ENCODE data around the gene MYCL. TPM values are rescaled to one million over a fixed set of nuclear protein-coding genes. Genes with fewer than 3 reads are reported as not detected.
A peak's percentile ranks its signal among the peaks of the same experiment; 100 is the strongest.

The MYCL gene
- polyA plus RNA-seq, 2 of the 4 experiments (the other 2 are of a cell fraction), result 0.68 to 1.3 TPM

GRCh38 chr1:39886757-39887231 lies 14.9 kb downstream of the MYCL start:
- Histone ChIP-seq H3K4me1 (peaks cover 5% of the 10 kb centered on the region; the same call in 2 of the 3 replicates), H3K9me3 (no peaks in the 10 kb centered on the region), H3K4me3 (no peak overlapping the region), H3K27ac (no peak overlapping the region), H3K4me2 (no peak overlapping the region)
- FAIRE-seq (no peak), ATAC-seq (no peak), DNase-seq (ENCODE audit: low read depth in 1 of 2, low spot score in 1 of 2) (no peak)
- ChIA-PET CTCF (interaction anchor here (0.7 to 2.2 kb wide), 4 partner anchors 10 to 340 kb away, joined by 3 to 9 read pairs (median 4); partner anchors contain the start of gene MYCL), POLR2A (no interaction called here)
- TF ChIP-seq ZC3H11A (IDR thresholded peaks at IDR 0.05) (no peak), KDM1A (IDR thresholded peaks at IDR 0.05; ENCODE audit: low read depth) (no peak), CTCF (IDR thresholded peaks at IDR 0.05) (no peak), ZFP36 (IDR thresholded peaks at IDR 0.05; ENCODE audit: borderline replicate concordance, partially characterized antibody) (no peak), CBX2 (IDR thresholded peaks at IDR 0.05; ENCODE audit: borderline replicate concordance, low read depth) (no peak), FOSB (CRISPR knock-in tag; IDR thresholded peaks at IDR 0.05) (no peak), HES2 (IDR thresholded peaks at IDR 0.05) (no peak), TP53 (CRISPR knock-in tag; IDR thresholded peaks at IDR 0.05) (no peak)
- 63% methylated on average over 2 of the region's 2 CpGs for WGBS (ENCODE audit: missing lambda C conversion rate)

GRCh38 chr1:39885516-39885915 lies 16.2 kb downstream of the MYCL start:
- CTCF ChIA-PET, result interaction anchor here (1.4 to 2.3 kb wide), 2 partner anchors 16 to 33 kb away, joined by 3 to 12 read pairs; partner anchors contain the start of gene MYCL
- no peaks in the 10 kb centered on the region for H3K9me3 ChIP-seq
- no peak for DNase-seq (ENCODE audit: low read depth in 1 of 2, low spot score in 1 of 2)
- WGBS (ENCODE audit: missing lambda C conversion rate), result 76% methylated on average over 5 of the region's 5 CpGs
- H3K27ac ChIP-seq, result no peak overlapping the region
- H3K4me3 ChIP-seq, result no peak overlapping the region
- peaks cover 14% of the 10 kb centered on the region for H3K4me1 ChIP-seq
- POLR2A ChIA-PET, result interaction anchor here (0.7 kb wide), 1 partner anchor 806 kb away, joined by 4 read pairs; no protein-coding TSS in a partner anchor
- no peak for ATAC-seq
- no peak for FAIRE-seq
- no peak for TF ChIP-seq CHD4 (IDR thresholded peaks at IDR 0.05; ENCODE audit: borderline replicate concordance)
- TF ChIP-seq EHF (CRISPR knock-in tag; IDR thresholded peaks at IDR 0.05), result no peak
- TF ChIP-seq EP300 (IDR thresholded peaks at IDR 0.05), result no peak
- TF ChIP-seq MYC (IDR thresholded peaks at IDR 0.05; ENCODE audit: borderline replicate concordance, low read length), result no peak
- no peak for TF ChIP-seq ZFP36 (IDR thresholded peaks at IDR 0.05; ENCODE audit: borderline replicate concordance, partially characterized antibody)
- no peak for TF ChIP-seq HOXB13 (CRISPR knock-in tag; IDR thresholded peaks at IDR 0.05; ENCODE audit: low read depth)
- no peak for TF ChIP-seq PHF8 (IDR thresholded peaks at IDR 0.05; ENCODE audit: borderline replicate concordance, low read depth)
- no peak for TF ChIP-seq FOSL2 (IDR thresholded peaks at IDR 0.05)
- TF ChIP-seq FOSL2 (CRISPR knock-in tag; IDR thresholded peaks at IDR 0.05), result no peak
- TF ChIP-seq MAX (IDR thresholded peaks at IDR 0.05), result no peak
- no peak overlapping the region for H3K4me2 ChIP-seq

- ATAC-seq (no peak), FAIRE-seq (no peak), DNase-seq (ENCODE audit: low read depth in 1 of 2, low spot score in 1 of 2) (no peak)
- ChIA-PET CTCF (no interaction called here), POLR2A (no interaction called here)
- H3K9me3 ChIP-seq, result no peaks in the 10 kb centered on the region
- 97% methylated on average over 2 of the region's 2 CpGs for WGBS (ENCODE audit: missing lambda C conversion rate)
- H3K4me3 ChIP-seq, result peak overlapping the region; percentile 73
- H3K4me1 ChIP-seq, result peaks cover 18% of the 10 kb centered on the region
- peak overlapping the region; percentile 90 to 92; a peak in 5 of 6 replicates for H3K27ac ChIP-seq
- peak overlapping the region; percentile 83 for H3K4me2 ChIP-seq
- TF ChIP-seq KDM5A (IDR thresholded peaks at IDR 0.05), result no peak
- no peak for TF ChIP-seq TP53 (CRISPR knock-in tag; IDR thresholded peaks at IDR 0.05)
- no peak for TF ChIP-seq REST (IDR thresholded peaks at IDR 0.05)
- TF ChIP-seq ZFP36 (IDR thresholded peaks at IDR 0.05; ENCODE audit: borderline replicate concordance, partially characterized antibody), result no peak
- no peak for TF ChIP-seq HOXA7 (CRISPR knock-in tag; IDR thresholded peaks at IDR 0.05)
- TF ChIP-seq HDAC2 (IDR thresholded peaks at IDR 0.05), result no peak
- no peak for TF ChIP-seq RARB (CRISPR knock-in tag; IDR thresholded peaks at IDR 0.05)
- no peak for TF ChIP-seq JUNB (IDR thresholded peaks at IDR 0.05)
- TF ChIP-seq POLR2A (IDR thresholded peaks at IDR 0.05; ENCODE audit: low read length), result no peak
- no peak for TF ChIP-seq FOXS1 (CRISPR knock-in tag; IDR thresholded peaks at IDR 0.05)
- no peak for TF ChIP-seq HOXB5 (CRISPR knock-in tag; IDR thresholded peaks at IDR 0.05)
- TF ChIP-seq BCL3 (IDR thresholded peaks at IDR 0.05), result no peak
- no peak for TF ChIP-seq GATA3 (IDR thresholded peaks at IDR 0.05; ENCODE audit: borderline replicate concordance)
- no peak for TF ChIP-seq HES2 (IDR thresholded peaks at IDR 0.05)
- no peak for TF ChIP-seq SMC3 (IDR thresholded peaks at IDR 0.05)
- no peak for TF ChIP-seq NFE2L2 (conservative IDR thresholded peaks at IDR 0.05; ENCODE audit: low read length)
Observed at GRCh38 chr1:39882152-39882551, 19.6 kb downstream of the MYCL start.

Measured in A549 (cell line).